IPS-NIHi7 (cell line): Measurements from ENCODE around the gene KRT85.

ENCODE experiments used
- DNase-seq: peaks from one replicate; pipeline ENCODE4 v3.0.0; 2012; ENCODE audit warnings: mixed read lengths; ENCODE audit errors: extremely low spot score

The KRT85 gene

DNA sequence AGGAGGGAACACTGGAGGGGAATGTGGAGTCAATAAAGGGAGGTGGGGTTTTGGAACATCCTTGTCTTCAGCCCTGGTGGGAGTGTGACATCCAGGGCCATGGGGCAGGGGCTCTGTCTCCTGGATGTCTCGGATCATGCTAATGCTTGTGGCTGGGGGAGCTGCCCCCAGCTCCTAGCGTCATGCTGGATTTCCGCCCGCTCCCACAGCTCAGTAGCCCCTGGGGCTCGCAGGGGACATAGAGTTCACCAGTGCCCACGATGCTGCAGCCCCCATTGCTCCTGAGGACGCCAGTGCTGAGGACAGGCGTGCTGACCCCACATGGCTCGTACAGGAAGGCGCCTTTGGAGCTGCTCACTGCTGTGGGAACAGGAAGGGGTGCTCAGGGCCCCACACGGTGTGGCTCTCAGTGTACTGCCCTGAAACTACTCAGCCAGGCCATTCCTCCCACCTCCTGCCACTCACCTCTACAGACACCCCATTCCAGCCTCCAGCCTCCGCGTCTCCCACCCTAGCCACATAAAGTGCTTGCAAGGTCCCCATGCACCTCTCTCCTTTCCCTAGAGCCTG lies 27.6 kb upstream of the KRT85 start:
- DNase-seq: no peak

DNA sequence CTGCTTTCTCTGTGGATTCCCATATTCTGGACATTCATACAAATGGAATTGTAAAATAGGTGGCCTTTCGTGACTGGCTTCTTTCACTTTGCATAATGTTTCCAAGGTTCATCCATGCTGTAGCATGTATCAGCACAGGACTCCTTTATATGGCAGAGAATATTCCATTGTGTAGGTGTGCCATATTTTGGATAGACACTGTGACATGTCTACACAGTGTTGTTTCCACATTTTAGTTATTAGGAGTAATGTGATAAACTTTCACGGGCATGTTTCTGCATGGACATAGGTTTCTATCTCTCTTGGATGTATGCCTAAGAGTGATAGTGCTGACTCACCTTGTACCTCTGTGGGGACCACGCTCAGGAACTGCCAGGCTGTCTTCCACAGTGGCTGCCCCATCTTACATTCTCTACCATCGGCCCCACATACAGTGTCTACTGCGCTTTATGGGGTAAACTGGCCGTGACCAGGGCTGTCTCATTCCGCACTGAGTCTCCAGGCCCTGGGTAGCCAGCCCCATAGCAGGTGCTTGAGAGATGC lies 25.3 kb upstream of the KRT85 start:
- no peak for DNase-seq

DNA sequence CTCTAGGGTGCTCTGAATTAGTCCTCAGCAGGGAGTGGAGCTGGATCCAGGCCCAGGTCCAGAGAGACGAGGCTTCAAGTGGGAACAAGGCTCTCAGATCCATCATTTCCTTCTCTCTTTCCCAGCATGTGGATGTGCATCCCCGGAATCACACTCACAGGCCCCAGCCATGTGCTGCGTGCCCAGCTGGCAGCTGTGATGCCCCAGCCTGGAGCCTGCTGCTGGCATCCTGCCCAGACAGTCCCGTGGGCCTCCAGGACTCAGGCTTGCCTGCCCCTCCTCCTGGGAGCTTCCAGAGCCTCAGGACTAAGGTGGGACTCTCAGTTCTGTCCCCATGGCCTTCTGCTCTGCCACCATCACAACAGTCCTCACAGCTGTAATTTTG lies 24.3 kb upstream of the KRT85 start:
- no peak for DNase-seq

- peak; percentile 71 for DNase-seq
Measured at GRCh38 chr12:52390739-52391617, 23.7 kb upstream of the KRT85 start.

GRCh38 chr12:52389313-52390207 lies 22.3 kb upstream of the KRT85 start:
- peak; percentile 34 for DNase-seq

DNA sequence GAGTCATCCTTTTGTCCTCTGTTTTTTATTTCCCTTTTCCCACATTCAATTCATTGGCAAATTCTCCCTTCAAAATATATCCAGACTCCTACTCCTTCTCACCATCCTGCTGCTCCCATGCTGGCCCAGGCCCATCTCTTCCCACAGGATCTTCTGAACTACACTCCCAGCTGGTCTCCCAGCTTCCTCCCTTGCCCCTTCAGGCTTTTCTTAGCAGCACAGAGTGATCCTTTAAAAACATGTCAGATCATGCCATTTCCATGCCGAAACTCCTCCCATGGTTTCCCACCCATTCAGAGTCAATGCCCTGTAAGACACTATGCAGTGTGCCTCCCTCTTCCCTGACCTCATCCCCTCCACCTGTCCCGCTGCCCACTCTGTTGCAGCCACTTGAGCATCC lies 20.6 kb upstream of the KRT85 start:
- DNase-seq: no peak

GRCh38 chr12:52385226-52385702 lies 18.0 kb upstream of the KRT85 start, which contains the start of gene KRT84:
Gene KRT84 (minus strand): TSS chr12:52385652. CDS start chr12:52385585, 67 bp downstream.
- DNase-seq: no peak

- DNase-seq: no peak
Measured at GRCh38 chr12:52383331-52383730, 16.1 kb upstream of the KRT85 start.

GRCh38 chr12:52382854-52383253 lies 15.6 kb upstream of the KRT85 start:
- DNase-seq: no peak

DNA sequence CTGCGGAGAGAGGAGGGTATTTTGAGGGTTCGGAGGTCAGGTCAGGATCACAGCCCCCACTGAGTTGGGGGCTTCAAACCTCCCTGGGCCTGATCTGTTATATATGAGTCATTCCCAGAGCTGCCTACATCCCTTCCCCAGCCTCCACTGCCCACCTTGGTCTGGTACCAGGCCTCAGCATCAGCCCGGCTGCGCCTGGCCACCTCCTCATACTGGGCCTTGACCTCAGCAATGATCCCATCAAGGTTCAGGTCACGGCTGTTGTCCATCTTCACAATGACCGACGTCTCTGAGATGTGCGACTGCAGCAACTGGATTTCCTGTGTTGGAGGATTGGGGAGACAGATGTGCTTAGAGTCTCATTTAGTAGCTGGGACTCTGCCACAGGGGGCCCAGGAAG lies 13.9 kb upstream of the KRT85 start:
- DNase-seq: no peak

DNA sequence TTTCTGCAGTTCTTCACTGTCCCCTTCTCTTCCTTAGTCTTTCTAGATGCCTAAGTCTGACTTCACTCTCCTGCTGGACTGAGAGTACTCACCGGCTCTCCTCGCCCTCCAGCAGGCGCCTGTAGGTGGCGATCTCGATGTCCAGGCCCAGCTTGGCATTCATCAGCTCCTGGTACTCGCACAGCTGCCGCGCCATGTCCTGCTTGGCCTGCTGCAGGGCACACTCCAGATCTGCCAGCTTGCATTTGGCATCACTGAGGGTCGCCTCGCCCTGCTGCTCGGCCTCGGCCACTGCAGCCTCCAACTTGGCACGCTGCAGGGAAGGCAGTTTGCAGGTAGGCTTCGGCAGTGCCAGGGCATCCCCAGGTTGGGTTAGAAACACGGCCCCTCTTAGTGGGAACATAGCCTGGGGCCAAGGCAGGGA lies 13.0 kb upstream of the KRT85 start:
- DNase-seq: peak; percentile 43

GRCh38 chr12:52379536-52379935 lies 12.3 kb upstream of the KRT85 start:
- no peak for DNase-seq

- no peak for DNase-seq
Measured at GRCh38 chr12:52378091-52378490, 10.8 kb upstream of the KRT85 start.

GRCh38 chr12:52377266-52377665 lies 10.0 kb upstream of the KRT85 start:
- DNase-seq: no peak

- DNase-seq: peak; percentile 92
Measured at GRCh38 chr12:52372216-52373154, 5.2 kb upstream of the KRT85 start.

DNA sequence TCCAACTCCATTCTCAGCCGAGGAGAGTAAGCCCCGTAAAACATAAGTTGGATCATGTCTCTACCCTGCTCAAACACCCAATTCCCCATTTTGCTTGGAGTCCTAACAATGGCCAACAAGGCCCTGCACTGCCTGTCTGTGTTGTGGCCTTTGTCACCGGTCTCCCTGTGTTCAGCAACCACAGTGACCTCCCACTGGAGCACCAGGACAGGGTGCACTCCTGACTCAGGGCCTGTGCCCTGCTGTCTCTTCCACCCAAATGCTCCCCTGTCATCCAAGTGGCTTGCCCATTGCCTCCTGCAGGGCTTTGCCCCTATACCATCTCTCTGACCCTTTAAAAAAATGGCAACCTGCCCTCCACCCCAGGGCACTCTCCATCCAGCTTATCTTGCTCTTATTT lies 4.4 kb upstream of the KRT85 start:
- DNase-seq: no peak

GRCh38 chr12:52370926-52371608 lies 3.8 kb upstream of the KRT85 start:
- no peak for DNase-seq

- no peak for DNase-seq
Measured at GRCh38 chr12:52369809-52370208, 2.5 kb upstream of the KRT85 start.

GRCh38 chr12:52369211-52369610 lies 1.9 kb upstream of the KRT85 start:
- no peak for DNase-seq

GRCh38 chr12:52368508-52368907 lies 1.2 kb upstream of the KRT85 start:
- DNase-seq: no peak
